Panc1 (cell line): ENCODE measurements around the gene SH3PXD2A. TPM values are rescaled to one million over a fixed set of nuclear protein-coding genes. Genes with fewer than 3 reads are reported as not detected.
A peak's percentile ranks its signal among the peaks of the same experiment; 100 is the strongest.

Experiments used
- ATAC-seq: fragments of 200-7000 bp; cut with Tn5 transposase; 2 replicates; pipeline ENCODE4 v1.9.1; 2020; ENCODE audit warnings: mild to moderate bottlenecking, moderate library complexity
- BruUV-seq: library from RNA; stranded (reverse); fragments of 400-500 nt; replicated peaks from 2 replicates; lab custom pipeline; 2021; lab: Mats Ljungman, UMichigan
- CTCF ChIA-PET: fragments of 300-600 bp; sonication (Branson Sonifier 250); formaldehyde crosslinking; loops from one replicate; lab custom pipeline; 2022; ENCODE audit warnings: antibody characterized with exemption; lab: Charles Lee
- POLR2A ChIA-PET: fragments of 300-600 bp; sonication (Branson Sonifier 250); formaldehyde crosslinking; loops from one replicate; lab custom pipeline; 2022; ENCODE audit warnings: antibody characterized with exemption; lab: Charles Lee
- DNase-seq: peaks from one replicate; pipeline ENCODE4 v3.0.0-alpha.2; 2010; ENCODE audit warnings: low read depth, low spot score
- H3K27ac ChIP-seq: 2 replicates; pipeline ENCODE4 v1.5.1; 2011; ENCODE audit warnings: mild to moderate bottlenecking, low read length, inconsistent platforms
- H3K27me3 ChIP-seq: fragments of 200-500 bp; sonication (Bioruptor generic); 2 replicates; pipeline ENCODE4 v1.6.0; 2014; ENCODE audit warnings: low read length, inconsistent platforms; ENCODE audit not compliant: control insufficient read depth, insufficient read depth
- H3K36me3 ChIP-seq: fragments of 200-500 bp; sonication (Bioruptor generic); 2 replicates; pipeline ENCODE4 v1.5.1; 2014; ENCODE audit warnings: inconsistent platforms, mild to moderate bottlenecking, low read length, moderate library complexity; ENCODE audit not compliant: control insufficient read depth, insufficient read depth
- H3K4me1 ChIP-seq: 2 replicates; pipeline ENCODE4 v1.5.1; 2011; ENCODE audit warnings: inconsistent platforms, mild to moderate bottlenecking, low read length, moderate library complexity; ENCODE audit not compliant: control insufficient read depth, insufficient read depth
- H3K4me3 ChIP-seq, 2 experiments: 2 replicates each; pipeline ENCODE4 v1.5.1; 2011 to 2012; ENCODE audit warnings: low read depth in 2 of 2, low read length in 2 of 2, mild to moderate bottlenecking in 2 of 2, inconsistent platforms in 1 of 2, moderate library complexity in 1 of 2
- H3K9me3 ChIP-seq: fragments of 200-500 bp; sonication (Bioruptor generic); 2 replicates; pipeline ENCODE4 v1.5.1; 2014; ENCODE audit warnings: low read depth, mild to moderate bottlenecking, inconsistent platforms, low read length, moderate library complexity; ENCODE audit not compliant: control insufficient read depth, insufficient read depth
- CTCF ChIP-seq: fragments of 450-650 bp; IDR thresholded peaks from 2 replicates; pipeline ENCODE4 v1.5.1; 2017; ENCODE audit warnings: mild to moderate bottlenecking
- POLR2AphosphoS5 ChIP-seq: IDR thresholded peaks from 2 replicates; pipeline ENCODE4 v1.6.1; 2012; ENCODE audit warnings: mild to moderate bottlenecking, low read depth, low read length, moderate library complexity
- REST ChIP-seq, 2 experiments: IDR thresholded peaks; 2 replicates each; pipeline ENCODE4 v1.6.1; 2011 to 2012; ENCODE audit warnings: low read depth in 2 of 2, control low read depth in 1 of 2, low read length in 1 of 2, mild to moderate bottlenecking in 1 of 2, moderate library complexity in 1 of 2; ENCODE audit not compliant: insufficient read depth in 1 of 2
- SIN3A ChIP-seq: IDR thresholded peaks from 2 replicates; pipeline ENCODE4 v1.6.1; 2012; ENCODE audit warnings: low read depth, mild to moderate bottlenecking, low read length, moderate library complexity, borderline replicate concordance; ENCODE audit not compliant: insufficient read depth
- TCF7L2 ChIP-seq: IDR thresholded peaks from 2 replicates; pipeline ENCODE4 v1.6.1; 2011; ENCODE audit warnings: mild to moderate bottlenecking, low read depth, low read length, inconsistent platforms
- in situ Hi-C: cut with HindIII; loops from 2 replicates; pipeline ENCODE4 v1.10.0; 2016; ENCODE audit warnings: low sequenced_read_pairs, low pct_unique_long_range_greater_than_20kb
- intact Hi-C: fragments of 100-400 bp; cut with micrococcal nuclease; formaldehyde crosslinking; loops from one replicate; pipeline ENCODE4 v1.10.0; 2022; ENCODE audit not compliant: unreplicated experiment
- total RNA-seq: library from RNA; stranded (reverse); gene quantifications from one replicate; pipeline ENCODE4 v1.2.1, GENCODE V29; 2021; ENCODE audit not compliant: unreplicated experiment

The SH3PXD2A gene
- total RNA-seq, 1 experiment from 2014 or later: 5.7 TPM

- H3K4me3 ChIP-seq: no peak overlapping the region
- DNase-seq (no peak), ATAC-seq (no peak)
- no TSS peak for BruUV-seq
- intact Hi-C loops: no loop called here
- CTCF ChIA-PET: no interaction called here
- H3K27ac ChIP-seq: no peak overlapping the region
- POLR2A ChIA-PET: interaction anchor here (0.8 kb wide), 1 partner anchor 50 kb away, joined by 8 read pairs; no protein-coding TSS in a partner anchor
- no peaks in the 10 kb centered on the region for H3K27me3 ChIP-seq
- H3K4me1 ChIP-seq: peaks cover 12% of the 10 kb centered on the region; the same call in 1 of the 2 replicates
- in situ Hi-C loops: no loop called here
- no peaks in the 10 kb centered on the region for H3K36me3 ChIP-seq
- TF ChIP-seq CTCF: no peak
- TF ChIP-seq SIN3A: no peak
- TF ChIP-seq POLR2AphosphoS5: no peak
- TF ChIP-seq REST (IDR thresholded peaks at IDR 0.05; ENCODE audit: insufficient read depth in 1 of 2, low read depth in 2 of 2, low read length in 1 of 2): no peak
- no peak for TF ChIP-seq TCF7L2
- no peaks in the 10 kb centered on the region for H3K9me3 ChIP-seq
Observed at GRCh38 chr10:103838862-103839518, 16.4 kb downstream of the SH3PXD2A start.

- Histone ChIP-seq H3K36me3 (no peaks in the 10 kb centered on the region), H3K27ac (no peak overlapping the region), H3K27me3 (no peaks in the 10 kb centered on the region), H3K9me3 (peaks cover 2% of the 10 kb centered on the region; the same call in 1 of the 2 replicates), H3K4me1 (peaks cover 12% of the 10 kb centered on the region; the same call in 1 of the 2 replicates), H3K4me3 (no peak overlapping the region)
- ChIA-PET POLR2A (no interaction called here), CTCF (no interaction called here)
- intact Hi-C loops: no loop called here
- no peak for TF ChIP-seq POLR2AphosphoS5
- ATAC-seq: no peak
- BruUV-seq: no TSS peak
- in situ Hi-C loops: no loop called here
- no peak for DNase-seq
Observed at GRCh38 chr10:103838070-103838395, 17.3 kb downstream of the SH3PXD2A start.

GRCh38 chr10:103837370-103838069 is 17.9 kb downstream of the SH3PXD2A start:
- Histone ChIP-seq H3K9me3 (peaks cover 7% of the 10 kb centered on the region; the same call in 1 of the 2 replicates), H3K4me1 (peaks cover 12% of the 10 kb centered on the region; the same call in 1 of the 2 replicates), H3K36me3 (no peaks in the 10 kb centered on the region), H3K27ac (no peak overlapping the region), H3K27me3 (no peaks in the 10 kb centered on the region), H3K4me3 (no peak overlapping the region)
- intact Hi-C loops (no loop called here), in situ Hi-C loops (no loop called here)
- POLR2A ChIA-PET: no interaction called here
- BruUV-seq: no TSS peak
- DNase-seq (no peak), ATAC-seq (peak; percentile 43; the same call in 1 of the 2 replicates)
- TF ChIP-seq POLR2AphosphoS5: no peak
- no peak for TF ChIP-seq REST (IDR thresholded peaks at IDR 0.05; ENCODE audit: insufficient read depth in 1 of 2, low read depth in 2 of 2, low read length in 1 of 2)
- TF ChIP-seq SIN3A: no peak
- no peak for TF ChIP-seq CTCF
- TF ChIP-seq TCF7L2: no peak
- CTCF ChIA-PET: no interaction called here
